ENCODE measurements around the gene EEIG1.

DNA sequence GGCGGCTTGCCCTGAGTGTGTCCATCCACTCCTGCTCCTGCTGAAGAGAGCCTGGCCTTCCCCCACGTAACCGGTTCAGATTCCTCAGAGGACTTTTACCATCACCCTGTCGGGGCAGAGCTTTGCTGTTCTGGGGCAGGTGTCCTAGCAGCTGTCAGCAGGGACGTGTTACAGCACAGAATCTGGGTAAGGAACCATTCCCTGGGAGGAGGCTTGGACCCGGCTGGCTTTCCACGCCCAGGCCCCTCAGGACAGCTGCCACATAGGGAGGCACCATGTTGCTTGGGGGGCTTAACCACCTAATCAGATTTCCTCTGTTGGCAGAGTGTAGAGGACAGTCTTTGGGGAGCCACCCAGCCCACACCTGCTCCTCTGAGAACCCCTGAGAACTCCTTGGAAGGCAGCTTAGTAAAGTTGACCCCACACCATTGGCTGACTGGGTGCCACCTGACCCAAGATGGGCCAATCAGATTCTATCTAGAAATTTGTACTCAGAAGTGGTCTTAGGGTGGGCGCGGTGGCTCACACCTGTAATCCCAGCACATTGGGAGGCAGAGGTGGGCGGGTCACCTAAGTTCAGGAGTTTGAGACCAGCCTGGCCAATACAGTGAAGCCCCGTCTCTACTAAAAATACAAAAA is 23.3 kb upstream of the EEIG1 start:
- TF ChIP-seq, protein P1, sequence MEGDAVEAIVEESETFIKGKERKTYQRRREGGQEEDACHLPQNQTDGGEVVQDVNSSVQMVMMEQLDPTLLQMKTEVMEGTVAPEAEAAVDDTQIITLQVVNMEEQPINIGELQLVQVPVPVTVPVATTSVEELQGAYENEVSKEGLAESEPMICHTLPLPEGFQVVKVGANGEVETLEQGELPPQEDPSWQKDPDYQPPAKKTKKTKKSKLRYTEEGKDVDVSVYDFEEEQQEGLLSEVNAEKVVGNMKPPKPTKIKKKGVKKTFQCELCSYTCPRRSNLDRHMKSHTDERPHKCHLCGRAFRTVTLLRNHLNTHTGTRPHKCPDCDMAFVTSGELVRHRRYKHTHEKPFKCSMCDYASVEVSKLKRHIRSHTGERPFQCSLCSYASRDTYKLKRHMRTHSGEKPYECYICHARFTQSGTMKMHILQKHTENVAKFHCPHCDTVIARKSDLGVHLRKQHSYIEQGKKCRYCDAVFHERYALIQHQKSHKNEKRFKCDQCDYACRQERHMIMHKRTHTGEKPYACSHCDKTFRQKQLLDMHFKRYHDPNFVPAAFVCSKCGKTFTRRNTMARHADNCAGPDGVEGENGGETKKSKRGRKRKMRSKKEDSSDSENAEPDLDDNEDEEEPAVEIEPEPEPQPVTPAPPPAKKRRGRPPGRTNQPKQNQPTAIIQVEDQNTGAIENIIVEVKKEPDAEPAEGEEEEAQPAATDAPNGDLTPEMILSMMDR (conservative IDR thresholded peaks at IDR 0.05): no peak
- no peak for TF ChIP-seq EZH2 (IDR thresholded peaks at IDR 0.05; ENCODE audit: low read depth)
